ENCODE measurements around the gene INSIG1. TPM values are rescaled to one million over a fixed set of nuclear protein-coding genes. Genes with fewer than 3 reads are reported as not detected.

The INSIG1 gene
- total and polyA plus RNA-seq, 2 donors from 2014 or later, result 24.6 to 25.7 TPM

- FAIRE-seq, result no peak
- H3K27me3 ChIP-seq (ENCODE audit: control insufficient read depth, insufficient read depth, low read length), result no peaks in the 10 kb centered on the region
These were observed 8.6 kb upstream of the INSIG1 start for GRCh38 chr7:155289107-155289506.

DNA sequence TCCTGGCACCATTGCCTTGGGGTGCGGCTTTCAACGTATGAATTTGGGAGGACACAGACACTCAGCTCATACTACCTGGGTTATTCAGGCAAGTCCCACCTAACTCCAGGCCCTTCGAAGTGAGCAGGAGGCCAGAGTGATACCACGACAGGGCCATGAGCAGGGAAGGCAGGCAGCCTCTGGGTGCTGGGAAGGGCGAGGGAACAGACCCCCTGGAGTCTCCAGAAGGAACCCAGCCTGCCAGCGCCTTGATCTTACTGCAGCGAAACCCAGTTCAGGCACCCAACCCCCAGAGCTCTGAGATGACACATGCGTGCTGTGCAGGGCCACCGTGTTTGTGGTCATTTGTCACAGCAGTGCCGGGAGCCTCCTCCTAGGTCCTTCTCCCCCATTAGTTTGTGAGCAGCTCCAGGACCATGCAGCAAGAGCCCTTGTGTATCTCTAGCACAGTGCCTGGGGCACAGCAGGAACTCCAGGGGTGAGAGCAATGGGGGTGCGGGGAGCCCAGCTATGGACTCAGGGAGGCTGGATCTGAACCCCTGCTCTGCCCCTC lies 7.7 kb upstream of the INSIG1 start:
- H3K27me3 ChIP-seq (ENCODE audit: control insufficient read depth, insufficient read depth, low read length), result no peaks in the 10 kb centered on the region
- H3K9me3 ChIP-seq (ENCODE audit: control insufficient read depth in 2 of 3, insufficient read depth in 1 of 3, low read length in 3 of 3), result no peaks in the 10 kb centered on the region
- TF ChIP-seq, protein P1, sequence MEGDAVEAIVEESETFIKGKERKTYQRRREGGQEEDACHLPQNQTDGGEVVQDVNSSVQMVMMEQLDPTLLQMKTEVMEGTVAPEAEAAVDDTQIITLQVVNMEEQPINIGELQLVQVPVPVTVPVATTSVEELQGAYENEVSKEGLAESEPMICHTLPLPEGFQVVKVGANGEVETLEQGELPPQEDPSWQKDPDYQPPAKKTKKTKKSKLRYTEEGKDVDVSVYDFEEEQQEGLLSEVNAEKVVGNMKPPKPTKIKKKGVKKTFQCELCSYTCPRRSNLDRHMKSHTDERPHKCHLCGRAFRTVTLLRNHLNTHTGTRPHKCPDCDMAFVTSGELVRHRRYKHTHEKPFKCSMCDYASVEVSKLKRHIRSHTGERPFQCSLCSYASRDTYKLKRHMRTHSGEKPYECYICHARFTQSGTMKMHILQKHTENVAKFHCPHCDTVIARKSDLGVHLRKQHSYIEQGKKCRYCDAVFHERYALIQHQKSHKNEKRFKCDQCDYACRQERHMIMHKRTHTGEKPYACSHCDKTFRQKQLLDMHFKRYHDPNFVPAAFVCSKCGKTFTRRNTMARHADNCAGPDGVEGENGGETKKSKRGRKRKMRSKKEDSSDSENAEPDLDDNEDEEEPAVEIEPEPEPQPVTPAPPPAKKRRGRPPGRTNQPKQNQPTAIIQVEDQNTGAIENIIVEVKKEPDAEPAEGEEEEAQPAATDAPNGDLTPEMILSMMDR (IDR thresholded peaks at IDR 0.05; ENCODE audit: borderline replicate concordance, extremely low read depth, insufficient read depth), result no peak
- H3K4me3 ChIP-seq (ENCODE audit: low read length in 3 of 3), result no peak overlapping the region
- no peak overlapping the region for H3K27ac ChIP-seq (ENCODE audit: low read depth in 2 of 2, low read length in 2 of 2)
- no peak overlapping the region for H3K9ac ChIP-seq (ENCODE audit: low read length in 3 of 3)
- FAIRE-seq, result no peak
- intact Hi-C loops (cut with DNase I), result no loop called here
- H3K4me1 ChIP-seq (ENCODE audit: control insufficient read depth in 2 of 3, insufficient read depth in 2 of 3, low read depth in 1 of 3, low read length in 3 of 3), result no peaks in the 10 kb centered on the region
- no peak for DNase-seq
- H3K36me3 ChIP-seq (ENCODE audit: control insufficient read depth in 2 of 3, insufficient read depth in 3 of 3, low read length in 3 of 3), result no peaks in the 10 kb centered on the region

More at GRCh38 chr7:155289107-155289506, 8.6 kb upstream of the INSIG1 start:
- Histone ChIP-seq H3K36me3 (ENCODE audit: control insufficient read depth in 2 of 3, insufficient read depth in 3 of 3, low read length in 3 of 3) (no peaks in the 10 kb centered on the region), H3K9me3 (ENCODE audit: control insufficient read depth in 2 of 3, insufficient read depth in 1 of 3, low read length in 3 of 3) (no peaks in the 10 kb centered on the region), H3K4me1 (ENCODE audit: control insufficient read depth in 2 of 3, insufficient read depth in 2 of 3, low read depth in 1 of 3, low read length in 3 of 3) (no peaks in the 10 kb centered on the region), H3K9ac (ENCODE audit: low read length in 3 of 3) (no peak overlapping the region), H3K27ac (ENCODE audit: low read depth in 2 of 2, low read length in 2 of 2) (no peak overlapping the region), H3K4me3 (ENCODE audit: low read length in 3 of 3) (no peak overlapping the region)
- TF ChIP-seq, protein P1 (IDR thresholded peaks at IDR 0.05; ENCODE audit: borderline replicate concordance, extremely low read depth, insufficient read depth), result no peak
- intact Hi-C loops (cut with DNase I), result no loop called here
- no peak for DNase-seq

DNA sequence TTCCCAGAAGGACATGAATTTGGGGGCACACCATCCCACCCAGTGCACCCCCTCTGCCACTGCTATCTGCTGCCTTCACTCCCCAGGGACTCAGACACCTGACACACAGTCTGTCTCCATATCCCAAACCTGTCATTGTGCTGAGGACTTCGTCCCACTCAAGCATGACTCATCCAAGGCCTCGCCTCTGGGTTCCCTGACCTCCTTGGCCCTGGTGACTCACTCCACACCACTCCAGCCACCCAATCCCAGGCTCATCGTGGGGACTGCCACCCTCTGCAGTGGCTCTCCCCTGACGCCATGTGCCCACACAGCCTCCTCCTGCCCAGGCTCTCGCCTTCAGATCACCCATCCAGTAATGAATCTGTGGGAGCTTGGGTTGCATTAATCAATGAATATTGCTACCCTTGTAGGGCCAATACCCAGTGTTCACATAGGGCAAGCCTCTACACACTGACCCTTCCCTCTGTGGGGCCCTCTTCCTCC lies 6.6 kb upstream of the INSIG1 start:
- H3K9ac ChIP-seq (ENCODE audit: low read length in 3 of 3), result no peak overlapping the region
- no peaks in the 10 kb centered on the region for H3K9me3 ChIP-seq (ENCODE audit: control insufficient read depth in 2 of 3, insufficient read depth in 1 of 3, low read length in 3 of 3)
- no peak overlapping the region for H3K4me3 ChIP-seq (ENCODE audit: low read length in 3 of 3)
- H3K4me1 ChIP-seq (ENCODE audit: control insufficient read depth in 2 of 3, insufficient read depth in 2 of 3, low read depth in 1 of 3, low read length in 3 of 3), result no peaks in the 10 kb centered on the region
- H3K36me3 ChIP-seq (ENCODE audit: control insufficient read depth in 2 of 3, insufficient read depth in 3 of 3, low read length in 3 of 3), result no peaks in the 10 kb centered on the region
- DNase-seq (no peak), FAIRE-seq (no peak)
- H3K27ac ChIP-seq (ENCODE audit: low read depth in 2 of 2, low read length in 2 of 2), result no peak overlapping the region
- TF ChIP-seq, protein P1 (IDR thresholded peaks at IDR 0.05; ENCODE audit: borderline replicate concordance, extremely low read depth, insufficient read depth), result no peak
- intact Hi-C loops (cut with DNase I), result no loop called here
- no peaks in the 10 kb centered on the region for H3K27me3 ChIP-seq (ENCODE audit: control insufficient read depth, insufficient read depth, low read length)

DNA sequence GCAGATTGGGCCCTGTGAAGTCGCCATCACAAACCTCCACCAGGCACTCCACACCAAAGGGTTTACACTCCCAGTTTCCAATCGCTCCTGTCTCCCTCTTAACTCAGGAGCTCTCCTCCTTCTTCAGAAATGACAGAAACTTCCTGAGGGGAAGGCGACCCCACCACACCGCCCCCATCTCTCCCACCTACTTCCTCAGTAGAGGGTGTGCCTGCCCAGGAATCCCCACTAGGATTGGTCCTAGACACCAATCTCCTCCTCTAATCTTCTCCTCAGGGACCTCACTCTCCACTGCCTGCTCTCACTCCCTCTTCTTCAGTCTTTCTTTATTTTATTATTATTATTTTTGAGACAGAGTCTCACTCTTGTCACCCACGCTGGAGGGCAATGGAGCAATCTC lies 5.9 kb upstream of the INSIG1 start:
- Histone ChIP-seq H3K27me3 (ENCODE audit: control insufficient read depth, insufficient read depth, low read length) (no peaks in the 10 kb centered on the region), H3K9me3 (ENCODE audit: control insufficient read depth in 2 of 3, insufficient read depth in 1 of 3, low read length in 3 of 3) (no peaks in the 10 kb centered on the region), H3K4me3 (ENCODE audit: low read length in 3 of 3) (no peak overlapping the region), H3K4me1 (ENCODE audit: control insufficient read depth in 2 of 3, insufficient read depth in 2 of 3, low read depth in 1 of 3, low read length in 3 of 3) (peaks cover 0 to 3% (median 0%) of the 10 kb centered on the region in 3 donors), H3K27ac (ENCODE audit: low read depth in 2 of 2, low read length in 2 of 2) (no peak overlapping the region), H3K9ac (ENCODE audit: low read length in 3 of 3) (no peak overlapping the region), H3K36me3 (ENCODE audit: control insufficient read depth in 2 of 3, insufficient read depth in 3 of 3, low read length in 3 of 3) (no peaks in the 10 kb centered on the region)
- intact Hi-C loops (cut with DNase I), result no loop called here
- TF ChIP-seq, protein P1 (IDR thresholded peaks at IDR 0.05; ENCODE audit: borderline replicate concordance, extremely low read depth, insufficient read depth), result no peak
- no peak for DNase-seq
- FAIRE-seq, result no peak
